Measurements from ENCODE around the gene UGT2B15. TPM values are rescaled to one million over a fixed set of nuclear protein-coding genes. Genes with fewer than 3 reads are reported as not detected.
"Not testable (repeated sequence)": the region's sequence is repeated elsewhere in the genome, so short reads cannot be mapped to it uniquely, and the experiment has no call there.

The UGT2B15 gene
- total and polyA plus RNA-seq, 3 donors from 2014 or later = 0.50 to 1.3 TPM; not detected in 1

GRCh38 chr4:68658672-68659071, 11.8 kb downstream of the UGT2B15 start:
- DNase-seq = no peak
- no peak overlapping the region for H3K27ac ChIP-seq
- no peaks in the 10 kb centered on the region for H3K4me1 ChIP-seq
- no peaks in the 10 kb centered on the region for H3K27me3 ChIP-seq
- intact Hi-C loops (cut with DNase I; ENCODE audit: low total_unique reads) = no loop called here
- TF ChIP-seq POLR2A (IDR thresholded peaks at IDR 0.05) (no peak), CTCF (IDR thresholded peaks at IDR 0.05) (no peak)
- H3K9me3 ChIP-seq = no peaks in the 10 kb centered on the region
- no peak overlapping the region for H3K4me3 ChIP-seq
- no peaks in the 10 kb centered on the region for H3K36me3 ChIP-seq (ENCODE audit: low read depth, missing control alignments)

GRCh38 chr4:68657022-68657594, 13.3 kb downstream of the UGT2B15 start:
- H3K27ac ChIP-seq; H3K27me3 ChIP-seq; H3K4me3 ChIP-seq; H3K4me1 ChIP-seq; H3K36me3 ChIP-seq (ENCODE audit: low read depth, missing control alignments); H3K9me3 ChIP-seq; intact Hi-C loops (cut with DNase I; ENCODE audit: low total_unique reads); DNase-seq: not testable (repeated sequence)

- WGBS, 2 donors = 77 to 86% methylated on average over 2 of the region's 2 CpGs
- H3K36me3 ChIP-seq (ENCODE audit: low read depth, missing control alignments); H3K27ac ChIP-seq; H3K4me3 ChIP-seq; H3K4me1 ChIP-seq; intact Hi-C loops (cut with DNase I; ENCODE audit: low total_unique reads); H3K9me3 ChIP-seq; H3K27me3 ChIP-seq; DNase-seq: not testable (repeated sequence)
Observed at GRCh38 chr4:68656445-68656973, 13.9 kb downstream of the UGT2B15 start.

GRCh38 chr4:68655764-68656444, 14.5 kb downstream of the UGT2B15 start:
- H3K4me3 ChIP-seq = no peak overlapping the region
- H3K27ac ChIP-seq = no peak overlapping the region
- H3K9me3 ChIP-seq = no peaks in the 10 kb centered on the region
- no peaks in the 10 kb centered on the region for H3K36me3 ChIP-seq (ENCODE audit: low read depth, missing control alignments)
- WGBS, 2 donors = 57 to 59% methylated on average over 3 of the region's 3 CpGs
- TF ChIP-seq POLR2A (IDR thresholded peaks at IDR 0.05) (no peak), CTCF (IDR thresholded peaks at IDR 0.05) (no peak)
- no peak for DNase-seq
- intact Hi-C loops (cut with DNase I; ENCODE audit: low total_unique reads) = no loop called here
- H3K27me3 ChIP-seq = no peaks in the 10 kb centered on the region
- H3K4me1 ChIP-seq = no peaks in the 10 kb centered on the region

GRCh38 chr4:68654946-68655721, 15.3 kb downstream of the UGT2B15 start:
- no peak for TF ChIP-seq POLR2A (IDR thresholded peaks at IDR 0.05)
- TF ChIP-seq CTCF (IDR thresholded peaks at IDR 0.05) = no peak
- intact Hi-C loops (cut with DNase I; ENCODE audit: low total_unique reads) = no loop called here
- H3K4me1 ChIP-seq = no peaks in the 10 kb centered on the region
- 59 to 72% methylated on average over 5 of the region's 5 CpGs for WGBS, 2 donors
- no peaks in the 10 kb centered on the region for H3K36me3 ChIP-seq (ENCODE audit: low read depth, missing control alignments)
- no peaks in the 10 kb centered on the region for H3K27me3 ChIP-seq
- H3K4me3 ChIP-seq = no peak overlapping the region
- no peak for DNase-seq
- no peaks in the 10 kb centered on the region for H3K9me3 ChIP-seq
- no peak overlapping the region for H3K27ac ChIP-seq

Data from testis (tissue), 3 donors.